HG02852 (cell line): Measurements from ENCODE around the gene CASP10.
"Not testable (repeated sequence)": the region's sequence is repeated elsewhere in the genome, so short reads cannot be mapped to it uniquely, and the experiment has no call there.

Source experiments
- ATAC-seq: cut with Tn5 transposase; IDR thresholded peaks from one replicate; pipeline ENCODE4 v1.9.1; 2021; ENCODE audit warnings: mild to moderate bottlenecking, moderate library complexity; ENCODE audit not compliant: unreplicated experiment

CASP10 gene

GRCh38 chr2:201182650-201183364, at the start of gene CASP10:
Gene CASP10 (plus strand): TSS chr2:201183141. CDS start chr2:201185778, 2,637 bp downstream.
- ATAC-seq: peak; percentile 78

GRCh38 chr2:201135386-201135785, 47.6 kb upstream of the CASP10 start:
- no peak for ATAC-seq

GRCh38 chr2:201136889-201137321, 46.0 kb upstream of the CASP10 start:
- no peak for ATAC-seq

- no peak for ATAC-seq
These were observed 45.2 kb upstream of the CASP10 start for GRCh38 chr2:201137505-201138400.

GRCh38 chr2:201138401-201138970, 44.5 kb upstream of the CASP10 start:
- ATAC-seq: no peak

GRCh38 chr2:201138986-201139781, 43.8 kb upstream of the CASP10 start:
- ATAC-seq: not testable (repeated sequence)

GRCh38 chr2:201139836-201140604, 42.9 kb upstream of the CASP10 start:
- no peak for ATAC-seq

- no peak for ATAC-seq
These were observed 38.6 kb upstream of the CASP10 start for GRCh38 chr2:201144101-201145051.

- no peak for ATAC-seq
These were observed 34.4 kb upstream of the CASP10 start for GRCh38 chr2:201148434-201148990.

- ATAC-seq: no peak
These were observed 33.7 kb upstream of the CASP10 start for GRCh38 chr2:201149064-201149820.

GRCh38 chr2:201149821-201150165, 33.1 kb upstream of the CASP10 start:
- ATAC-seq: not testable (repeated sequence)

GRCh38 chr2:201150454-201151020, 32.4 kb upstream of the CASP10 start:
- ATAC-seq: no peak

- peak; percentile 84 for ATAC-seq
These were observed 31.6 kb upstream of the CASP10 start for GRCh38 chr2:201151127-201151981.

GRCh38 chr2:201152517-201152916, 30.4 kb upstream of the CASP10 start:
- no peak for ATAC-seq

GRCh38 chr2:201152999-201153815, 29.7 kb upstream of the CASP10 start:
- ATAC-seq: no peak
